Mononuclear cell (primary cell): Measurements from ENCODE around the gene CDX1. TPM values are rescaled to one million over a fixed set of nuclear protein-coding genes. Genes with fewer than 3 reads are reported as not detected.

Experiments used
- H3K27me3 ChIP-seq: 2 replicates; pipeline ENCODE4 v1.6.0; 2011; ENCODE audit warnings: low read length, control low read depth; ENCODE audit not compliant: insufficient read depth
- H3K4me1 ChIP-seq: 2 replicates; pipeline ENCODE4 v1.5.1; 2011; ENCODE audit warnings: mild to moderate bottlenecking, low read length, control low read depth; ENCODE audit not compliant: insufficient read depth
- H3K4me3 ChIP-seq: 2 replicates; pipeline ENCODE4 v1.5.1; 2011; ENCODE audit warnings: mild to moderate bottlenecking, low read length, moderate library complexity
- H3K9me3 ChIP-seq: 2 replicates; pipeline ENCODE4 v1.5.1; 2011; ENCODE audit warnings: low read depth, mild to moderate bottlenecking, control low read depth, low read length
- total RNA-seq: library from RNA; depleted of rRNA; stranded (reverse); fragments of >200 nt; gene quantifications from one replicate; pipeline ENCODE4 v1.2.3, GENCODE V29; 2012

Gene CDX1
- total RNA-seq, 1 donor = not detected

GRCh38 chr5:150188146-150188842, 21.7 kb downstream of the CDX1 start:
- H3K4me1 ChIP-seq = peaks cover 21% of the 10 kb centered on the region
- H3K4me3 ChIP-seq = no peak overlapping the region
- H3K27me3 ChIP-seq = peaks cover 32% of the 10 kb centered on the region
- no peaks in the 10 kb centered on the region for H3K9me3 ChIP-seq

- H3K4me1 ChIP-seq = peaks cover 21% of the 10 kb centered on the region
- no peak overlapping the region for H3K4me3 ChIP-seq
- H3K27me3 ChIP-seq = peaks cover 32% of the 10 kb centered on the region
- no peaks in the 10 kb centered on the region for H3K9me3 ChIP-seq
These were observed 22.7 kb downstream of the CDX1 start for GRCh38 chr5:150189326-150189725.

DNA sequence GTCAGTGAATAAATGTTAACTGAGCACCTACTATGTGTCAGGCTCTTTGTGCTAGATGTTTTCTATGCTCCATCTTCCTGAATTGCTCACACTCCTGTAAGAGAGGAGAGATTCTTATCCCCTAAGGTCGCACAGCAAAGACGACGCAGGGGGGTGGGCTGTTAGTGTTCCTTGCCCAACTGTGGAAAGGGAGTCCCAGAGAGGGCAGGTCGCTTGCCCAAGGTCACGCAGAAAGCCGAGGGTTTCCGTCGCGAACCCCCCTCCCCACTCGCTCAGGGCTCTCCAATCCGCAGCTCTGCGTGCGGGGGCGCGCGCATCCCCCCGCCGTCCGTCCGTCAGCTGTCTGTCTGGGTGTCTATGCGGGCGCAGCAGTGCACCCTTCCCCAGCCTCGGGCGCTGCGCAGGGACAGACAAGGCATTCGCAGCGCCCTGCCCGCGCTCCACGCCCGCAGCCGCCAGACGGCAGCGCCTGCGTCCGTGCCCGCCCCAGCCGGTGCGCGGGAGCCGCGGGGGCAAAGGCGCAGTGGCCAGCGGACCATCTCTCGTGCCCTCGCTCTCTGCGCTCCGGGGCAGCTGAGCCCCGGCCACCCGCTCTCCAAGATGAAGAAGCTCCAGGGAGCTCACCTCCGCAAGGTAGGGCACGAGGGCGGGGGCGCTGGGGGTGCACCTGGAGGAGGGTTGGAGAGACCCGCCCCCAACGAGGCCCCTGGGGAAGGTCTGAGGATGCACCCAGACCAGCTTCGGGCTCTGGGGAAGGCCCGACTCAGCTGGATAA, 23.3 kb downstream of the CDX1 start, which contains the start of gene SLC6A7:
SLC6A7 (plus strand) TSS at position 335 of the 775 bp plus-strand sequence; CDS start at position 601, 266 bp downstream.
- Histone ChIP-seq H3K4me3 (no peak within 1 kb of the TSS), H3K4me1 (peaks cover 19% of the 10 kb centered on the region), H3K27me3 (peaks cover 32% of the 10 kb centered on the region), H3K9me3 (no peaks in the 10 kb centered on the region)

DNA sequence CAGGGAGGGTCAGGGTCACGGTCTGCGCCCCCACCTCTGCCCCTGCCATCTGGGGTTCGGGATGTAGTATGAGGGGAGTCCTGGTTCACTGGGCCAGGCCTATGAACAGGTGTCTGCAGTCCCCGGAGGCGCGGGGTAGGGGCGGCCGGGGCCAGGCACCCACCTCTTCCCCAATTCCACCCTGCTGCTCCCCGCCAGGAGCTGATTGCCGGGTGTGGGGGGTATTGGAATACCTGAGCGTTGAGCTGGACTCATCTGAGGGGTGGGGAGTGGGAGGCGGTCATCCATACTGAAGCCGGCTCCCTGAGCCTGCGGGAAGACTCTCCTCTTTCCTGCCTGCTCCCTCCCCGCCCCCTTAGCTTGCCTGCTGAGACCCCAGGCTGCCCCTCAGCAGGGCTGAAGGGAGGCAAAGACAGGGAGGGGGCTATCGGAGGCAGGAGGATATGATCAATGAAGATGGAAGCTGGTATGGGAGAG, 24.0 kb downstream of the CDX1 start:
- Histone ChIP-seq H3K9me3 (no peaks in the 10 kb centered on the region), H3K4me1 (peaks cover 12% of the 10 kb centered on the region), H3K4me3 (no peak overlapping the region), H3K27me3 (peaks cover 32% of the 10 kb centered on the region)

GRCh38 chr5:150190987-150191386, 24.4 kb downstream of the CDX1 start:
- Histone ChIP-seq H3K4me1 (peaks cover 8% of the 10 kb centered on the region), H3K27me3 (peaks cover 32% of the 10 kb centered on the region), H3K9me3 (no peaks in the 10 kb centered on the region), H3K4me3 (no peak overlapping the region)

DNA sequence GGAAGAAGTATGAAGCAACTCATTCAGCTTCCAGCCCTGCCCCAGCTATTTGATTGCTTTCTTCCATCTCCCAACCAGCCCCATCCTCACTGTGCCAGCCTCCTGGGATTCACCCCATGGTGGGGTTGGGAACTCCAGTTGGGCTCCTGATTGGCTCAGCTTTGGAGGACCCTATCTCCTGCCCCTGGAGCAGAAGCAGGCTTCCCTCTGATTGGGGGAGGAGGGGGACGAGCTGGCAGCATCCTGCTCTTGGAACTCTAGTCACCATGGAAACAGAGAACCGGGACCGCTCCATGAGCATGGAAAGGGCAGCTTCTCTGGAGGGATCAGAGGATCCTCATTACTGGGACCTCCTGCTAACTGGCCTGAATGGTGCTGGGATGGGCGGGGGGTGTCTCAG, 25.9 kb downstream of the CDX1 start:
- H3K27me3 ChIP-seq = peaks cover 32% of the 10 kb centered on the region
- no peaks in the 10 kb centered on the region for H3K9me3 ChIP-seq
- H3K4me3 ChIP-seq = no peak overlapping the region
- no peaks in the 10 kb centered on the region for H3K4me1 ChIP-seq

DNA sequence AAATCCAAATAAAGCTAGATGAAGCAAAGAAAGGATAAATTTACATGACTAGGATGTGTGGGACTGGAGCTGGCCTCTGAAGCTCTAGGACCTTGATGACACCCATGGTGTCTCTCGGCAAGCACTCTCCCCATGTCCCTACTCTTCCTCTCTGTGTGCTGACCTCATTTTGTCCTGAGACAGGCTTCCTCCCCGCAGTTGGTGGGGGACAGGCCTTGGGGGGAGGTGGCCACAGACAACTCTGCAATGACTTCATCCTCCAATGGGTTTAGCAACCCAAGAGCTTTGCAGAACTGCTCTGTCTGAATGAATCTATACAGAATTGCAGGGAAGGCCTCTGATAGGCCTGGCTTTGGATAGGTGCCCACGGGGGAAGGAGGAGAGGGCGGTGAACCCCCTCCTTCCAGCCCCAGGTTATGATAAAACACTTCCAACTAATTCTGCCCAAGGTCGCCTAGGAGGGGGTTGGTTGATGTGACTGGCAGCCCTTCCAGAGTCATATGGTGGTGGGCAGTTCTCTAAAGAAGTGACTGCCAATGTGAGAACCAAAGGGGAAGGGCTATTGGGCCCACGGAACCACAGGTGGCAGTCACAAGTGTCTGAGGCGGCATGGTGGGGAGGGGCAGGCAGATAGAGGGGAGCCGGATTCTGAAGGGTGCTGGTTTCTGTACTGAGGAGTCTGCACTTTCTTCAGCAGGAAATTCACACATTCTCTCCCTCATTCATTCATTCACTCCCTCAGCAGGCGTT, 29.3 kb downstream of the CDX1 start:
- Histone ChIP-seq H3K27me3 (peaks cover 5% of the 10 kb centered on the region), H3K4me1 (no peaks in the 10 kb centered on the region), H3K4me3 (no peak overlapping the region), H3K9me3 (no peaks in the 10 kb centered on the region)

- Histone ChIP-seq H3K4me3 (no peak overlapping the region), H3K27me3 (peaks cover 3% of the 10 kb centered on the region), H3K9me3 (no peaks in the 10 kb centered on the region), H3K4me1 (no peaks in the 10 kb centered on the region)
These were observed 29.9 kb downstream of the CDX1 start for GRCh38 chr5:150196514-150196913.

DNA sequence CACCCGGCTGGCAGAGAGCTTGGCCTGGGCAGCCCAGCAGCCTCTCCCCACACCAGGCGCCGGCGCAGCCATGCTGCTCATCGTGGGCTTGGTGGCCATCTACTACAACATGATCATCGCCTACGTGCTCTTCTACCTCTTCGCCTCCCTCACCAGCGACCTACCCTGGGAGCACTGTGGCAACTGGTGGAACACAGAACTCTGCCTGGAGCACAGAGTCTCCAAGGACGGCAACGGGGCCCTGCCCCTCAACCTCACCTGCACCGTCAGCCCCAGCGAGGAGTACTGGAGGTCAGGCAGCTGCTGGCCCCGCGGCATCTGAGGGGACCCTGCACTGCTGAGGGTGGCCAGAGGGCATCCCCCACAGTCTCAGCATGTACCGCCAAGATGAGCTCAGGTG, 30.4 kb downstream of the CDX1 start:
- Histone ChIP-seq H3K4me3 (no peak overlapping the region), H3K9me3 (no peaks in the 10 kb centered on the region), H3K4me1 (no peaks in the 10 kb centered on the region), H3K27me3 (peaks cover under 1% of the 10 kb centered on the region)

- Histone ChIP-seq H3K27me3 (no peaks in the 10 kb centered on the region), H3K4me3 (no peak overlapping the region), H3K4me1 (no peaks in the 10 kb centered on the region), H3K9me3 (no peaks in the 10 kb centered on the region)
These were observed 30.9 kb downstream of the CDX1 start for GRCh38 chr5:150197476-150197875.

- H3K9me3 ChIP-seq = no peaks in the 10 kb centered on the region
- H3K4me3 ChIP-seq = no peak overlapping the region
- H3K27me3 ChIP-seq = no peaks in the 10 kb centered on the region
- no peaks in the 10 kb centered on the region for H3K4me1 ChIP-seq
These were observed 35.9 kb downstream of the CDX1 start for GRCh38 chr5:150202501-150202900.

GRCh38 chr5:150203832-150204589, 37.4 kb downstream of the CDX1 start:
- H3K27me3 ChIP-seq = peaks cover 6% of the 10 kb centered on the region
- peaks cover 4% of the 10 kb centered on the region for H3K4me1 ChIP-seq

GRCh38 chr5:150204590-150204960, 38.0 kb downstream of the CDX1 start:
- Histone ChIP-seq H3K4me1 (peaks cover 9% of the 10 kb centered on the region), H3K9me3 (no peaks in the 10 kb centered on the region)

More at GRCh38 chr5:150203832-150204589, 37.4 kb downstream of the CDX1 start:
- H3K4me3 ChIP-seq = no peak overlapping the region
- H3K9me3 ChIP-seq = no peaks in the 10 kb centered on the region

GRCh38 chr5:150206098-150206778, 39.7 kb downstream of the CDX1 start:
- Histone ChIP-seq H3K27me3 (peaks cover 6% of the 10 kb centered on the region), H3K9me3 (no peaks in the 10 kb centered on the region), H3K4me1 (peaks cover 9% of the 10 kb centered on the region), H3K4me3 (no peak overlapping the region)

More at GRCh38 chr5:150204590-150204960, 38.0 kb downstream of the CDX1 start:
- Histone ChIP-seq H3K27me3 (peaks cover 6% of the 10 kb centered on the region), H3K4me3 (no peak overlapping the region)
